ENCODE results near the gene PRPF6. TPM values are rescaled to one million over a fixed set of nuclear protein-coding genes. Genes with fewer than 3 reads are reported as not detected.

The PRPF6 gene
- total and polyA plus RNA-seq, 2 of the 13 experiments (the other 11 are each of a cell fraction or from before 2014, with no cell fraction given), result 63.7 to 101 TPM

DNA sequence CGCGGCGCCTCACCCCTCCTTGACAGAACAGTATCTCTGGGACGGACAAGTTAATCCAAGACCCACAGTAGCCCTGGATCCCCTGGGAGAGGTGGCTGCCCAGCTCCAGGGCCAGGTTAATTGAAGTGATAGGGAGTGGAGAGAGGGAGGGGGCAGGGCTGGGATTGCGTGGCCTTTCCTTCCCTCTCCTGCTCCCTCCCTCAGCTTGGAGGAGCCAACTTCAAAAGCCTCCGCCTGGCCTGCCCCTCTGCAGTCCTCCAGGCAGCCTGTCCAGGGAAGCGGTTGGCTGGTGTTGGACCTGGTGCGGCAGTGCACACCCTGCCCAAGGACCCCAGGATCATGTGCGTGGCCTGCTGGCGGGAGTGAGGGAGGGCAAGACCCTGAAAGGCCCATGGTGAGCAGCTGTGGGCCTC is 55.0 kb downstream of the PRPF6 start, which contains the start of gene C20orf204 (continued):
- TF ChIP-seq, protein P1, sequence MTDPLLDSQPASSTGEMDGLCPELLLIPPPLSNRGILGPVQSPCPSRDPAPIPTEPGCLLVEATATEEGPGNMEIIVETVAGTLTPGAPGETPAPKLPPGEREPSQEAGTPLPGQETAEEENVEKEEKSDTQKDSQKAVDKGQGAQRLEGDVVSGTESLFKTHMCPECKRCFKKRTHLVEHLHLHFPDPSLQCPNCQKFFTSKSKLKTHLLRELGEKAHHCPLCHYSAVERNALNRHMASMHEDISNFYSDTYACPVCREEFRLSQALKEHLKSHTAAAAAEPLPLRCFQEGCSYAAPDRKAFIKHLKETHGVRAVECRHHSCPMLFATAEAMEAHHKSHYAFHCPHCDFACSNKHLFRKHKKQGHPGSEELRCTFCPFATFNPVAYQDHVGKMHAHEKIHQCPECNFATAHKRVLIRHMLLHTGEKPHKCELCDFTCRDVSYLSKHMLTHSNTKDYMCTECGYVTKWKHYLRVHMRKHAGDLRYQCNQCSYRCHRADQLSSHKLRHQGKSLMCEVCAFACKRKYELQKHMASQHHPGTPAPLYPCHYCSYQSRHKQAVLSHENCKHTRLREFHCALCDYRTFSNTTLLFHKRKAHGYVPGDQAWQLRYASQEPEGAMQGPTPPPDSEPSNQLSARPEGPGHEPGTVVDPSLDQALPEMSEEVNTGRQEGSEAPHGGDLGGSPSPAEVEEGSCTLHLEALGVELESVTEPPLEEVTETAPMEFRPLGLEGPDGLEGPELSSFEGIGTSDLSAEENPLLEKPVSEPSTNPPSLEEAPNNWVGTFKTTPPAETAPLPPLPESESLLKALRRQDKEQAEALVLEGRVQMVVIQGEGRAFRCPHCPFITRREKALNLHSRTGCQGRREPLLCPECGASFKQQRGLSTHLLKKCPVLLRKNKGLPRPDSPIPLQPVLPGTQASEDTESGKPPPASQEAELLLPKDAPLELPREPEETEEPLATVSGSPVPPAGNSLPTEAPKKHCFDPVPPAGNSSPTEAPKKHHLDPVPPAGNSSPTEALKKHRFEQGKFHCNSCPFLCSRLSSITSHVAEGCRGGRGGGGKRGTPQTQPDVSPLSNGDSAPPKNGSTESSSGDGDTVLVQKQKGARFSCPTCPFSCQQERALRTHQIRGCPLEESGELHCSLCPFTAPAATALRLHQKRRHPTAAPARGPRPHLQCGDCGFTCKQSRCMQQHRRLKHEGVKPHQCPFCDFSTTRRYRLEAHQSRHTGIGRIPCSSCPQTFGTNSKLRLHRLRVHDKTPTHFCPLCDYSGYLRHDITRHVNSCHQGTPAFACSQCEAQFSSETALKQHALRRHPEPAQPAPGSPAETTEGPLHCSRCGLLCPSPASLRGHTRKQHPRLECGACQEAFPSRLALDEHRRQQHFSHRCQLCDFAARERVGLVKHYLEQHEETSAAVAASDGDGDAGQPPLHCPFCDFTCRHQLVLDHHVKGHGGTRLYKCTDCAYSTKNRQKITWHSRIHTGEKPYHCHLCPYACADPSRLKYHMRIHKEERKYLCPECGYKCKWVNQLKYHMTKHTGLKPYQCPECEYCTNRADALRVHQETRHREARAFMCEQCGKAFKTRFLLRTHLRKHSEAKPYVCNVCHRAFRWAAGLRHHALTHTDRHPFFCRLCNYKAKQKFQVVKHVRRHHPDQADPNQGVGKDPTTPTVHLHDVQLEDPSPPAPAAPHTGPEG (CRISPR knock-in tag; IDR thresholded peaks at IDR 0.05), result no peak; the same call in 1 of the 2 replicates
- TF ChIP-seq CBFB (CRISPR knock-in tag; IDR thresholded peaks at IDR 0.05), result 0 out of 2 replicates have a peak, but pooled peaks have one; percentile 63
- TF ChIP-seq HOXA5 (CRISPR knock-in tag; IDR thresholded peaks at IDR 0.05), result peak; percentile 88
- TF ChIP-seq ARID2 (CRISPR knock-in tag; IDR thresholded peaks at IDR 0.05; ENCODE audit: borderline replicate concordance), result no peak
- no peak; the same call in 1 of the 2 replicates for TF ChIP-seq ZSCAN29 (CRISPR knock-in tag; conservative IDR thresholded peaks at IDR 0.05)
- TF ChIP-seq, protein P2, sequence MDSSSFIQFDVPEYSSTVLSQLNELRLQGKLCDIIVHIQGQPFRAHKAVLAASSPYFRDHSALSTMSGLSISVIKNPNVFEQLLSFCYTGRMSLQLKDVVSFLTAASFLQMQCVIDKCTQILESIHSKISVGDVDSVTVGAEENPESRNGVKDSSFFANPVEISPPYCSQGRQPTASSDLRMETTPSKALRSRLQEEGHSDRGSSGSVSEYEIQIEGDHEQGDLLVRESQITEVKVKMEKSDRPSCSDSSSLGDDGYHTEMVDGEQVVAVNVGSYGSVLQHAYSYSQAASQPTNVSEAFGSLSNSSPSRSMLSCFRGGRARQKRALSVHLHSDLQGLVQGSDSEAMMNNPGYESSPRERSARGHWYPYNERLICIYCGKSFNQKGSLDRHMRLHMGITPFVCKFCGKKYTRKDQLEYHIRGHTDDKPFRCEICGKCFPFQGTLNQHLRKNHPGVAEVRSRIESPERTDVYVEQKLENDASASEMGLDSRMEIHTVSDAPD (CRISPR knock-in tag; IDR thresholded peaks at IDR 0.05), result no peak
- TF ChIP-seq ZBTB7A (CRISPR knock-in tag; IDR thresholded peaks at IDR 0.05), result peak; percentile 63; the same call in 1 of the 2 replicates
- peak; percentile 93 for TF ChIP-seq POLR2AphosphoS5 (IDR thresholded peaks at IDR 0.05; ENCODE audit: low read depth, low read length)
- TF ChIP-seq NFYB (CRISPR knock-in tag; IDR thresholded peaks at IDR 0.05), result 0 out of 2 replicates have a peak, but pooled peaks have one; percentile 37
- peak; percentile 82 for TF ChIP-seq MED13 (CRISPR knock-in tag; IDR thresholded peaks at IDR 0.05)
- peak; percentile 97 for TF ChIP-seq AKAP8 (CRISPR knock-in tag; IDR thresholded peaks at IDR 0.05)
- peak; percentile 48; the same call in 1 of the 2 replicates for TF ChIP-seq HOXA9 (CRISPR knock-in tag; IDR thresholded peaks at IDR 0.05; ENCODE audit: borderline replicate concordance)
- no peak for TF ChIP-seq GLI4 (CRISPR knock-in tag; IDR thresholded peaks at IDR 0.05; ENCODE audit: borderline replicate concordance)
- no peak; the same call in 1 of the 2 replicates for TF ChIP-seq ZNF550 (CRISPR knock-in tag; IDR thresholded peaks at IDR 0.05; ENCODE audit: borderline replicate concordance)
- TF ChIP-seq NFKBIZ (CRISPR knock-in tag; IDR thresholded peaks at IDR 0.05), result peak; percentile 46; the same call in 1 of the 2 replicates
- TF ChIP-seq, protein P3, sequence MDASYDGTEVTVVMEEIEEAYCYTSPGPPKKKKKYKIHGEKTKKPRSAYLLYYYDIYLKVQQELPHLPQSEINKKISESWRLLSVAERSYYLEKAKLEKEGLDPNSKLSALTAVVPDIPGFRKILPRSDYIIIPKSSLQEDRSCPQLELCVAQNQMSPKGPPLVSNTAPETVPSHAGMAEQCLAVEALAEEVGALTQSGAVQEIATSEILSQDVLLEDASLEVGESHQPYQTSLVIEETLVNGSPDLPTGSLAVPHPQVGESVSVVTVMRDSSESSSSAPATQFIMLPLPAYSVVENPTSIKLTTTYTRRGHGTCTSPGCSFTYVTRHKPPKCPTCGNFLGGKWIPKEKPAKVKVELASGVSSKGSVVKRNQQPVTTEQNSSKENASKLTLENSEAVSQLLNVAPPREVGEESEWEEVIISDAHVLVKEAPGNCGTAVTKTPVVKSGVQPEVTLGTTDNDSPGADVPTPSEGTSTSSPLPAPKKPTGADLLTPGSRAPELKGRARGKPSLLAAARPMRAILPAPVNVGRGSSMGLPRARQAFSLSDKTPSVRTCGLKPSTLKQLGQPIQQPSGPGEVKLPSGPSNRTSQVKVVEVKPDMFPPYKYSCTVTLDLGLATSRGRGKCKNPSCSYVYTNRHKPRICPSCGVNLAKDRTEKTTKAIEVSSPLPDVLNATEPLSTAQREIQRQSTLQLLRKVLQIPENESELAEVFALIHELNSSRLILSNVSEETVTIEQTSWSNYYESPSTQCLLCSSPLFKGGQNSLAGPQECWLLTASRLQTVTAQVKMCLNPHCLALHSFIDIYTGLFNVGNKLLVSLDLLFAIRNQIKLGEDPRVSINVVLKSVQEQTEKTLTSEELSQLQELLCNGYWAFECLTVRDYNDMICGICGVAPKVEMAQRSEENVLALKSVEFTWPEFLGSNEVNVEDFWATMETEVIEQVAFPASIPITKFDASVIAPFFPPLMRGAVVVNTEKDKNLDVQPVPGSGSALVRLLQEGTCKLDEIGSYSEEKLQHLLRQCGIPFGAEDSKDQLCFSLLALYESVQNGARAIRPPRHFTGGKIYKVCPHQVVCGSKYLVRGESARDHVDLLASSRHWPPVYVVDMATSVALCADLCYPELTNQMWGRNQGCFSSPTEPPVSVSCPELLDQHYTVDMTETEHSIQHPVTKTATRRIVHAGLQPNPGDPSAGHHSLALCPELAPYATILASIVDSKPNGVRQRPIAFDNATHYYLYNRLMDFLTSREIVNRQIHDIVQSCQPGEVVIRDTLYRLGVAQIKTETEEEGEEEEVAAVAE (CRISPR knock-in tag; IDR thresholded peaks at IDR 0.05; ENCODE audit: borderline replicate concordance), result no peak
- TF ChIP-seq ZNF879 (CRISPR knock-in tag; IDR thresholded peaks at IDR 0.05), result peak; percentile 66; the same call in 1 of the 2 replicates
- TF ChIP-seq ZNF564 (CRISPR knock-in tag; IDR thresholded peaks at IDR 0.05), result no peak
- no peak for TF ChIP-seq ZFP36 (IDR thresholded peaks at IDR 0.05; ENCODE audit: borderline replicate concordance, low read depth, low read length, partially characterized antibody)
- TF ChIP-seq DMAP1 (CRISPR knock-in tag; IDR thresholded peaks at IDR 0.05), result peak; percentile 96

Data from HepG2 (cell line).